ENCODE results near the gene LHX3. TPM values are rescaled to one million over a fixed set of nuclear protein-coding genes. Genes with fewer than 3 reads are reported as not detected.

Gene LHX3
- total RNA-seq, 2 experiments from 2014 or later = 0.11 to 0.16 TPM

DNA sequence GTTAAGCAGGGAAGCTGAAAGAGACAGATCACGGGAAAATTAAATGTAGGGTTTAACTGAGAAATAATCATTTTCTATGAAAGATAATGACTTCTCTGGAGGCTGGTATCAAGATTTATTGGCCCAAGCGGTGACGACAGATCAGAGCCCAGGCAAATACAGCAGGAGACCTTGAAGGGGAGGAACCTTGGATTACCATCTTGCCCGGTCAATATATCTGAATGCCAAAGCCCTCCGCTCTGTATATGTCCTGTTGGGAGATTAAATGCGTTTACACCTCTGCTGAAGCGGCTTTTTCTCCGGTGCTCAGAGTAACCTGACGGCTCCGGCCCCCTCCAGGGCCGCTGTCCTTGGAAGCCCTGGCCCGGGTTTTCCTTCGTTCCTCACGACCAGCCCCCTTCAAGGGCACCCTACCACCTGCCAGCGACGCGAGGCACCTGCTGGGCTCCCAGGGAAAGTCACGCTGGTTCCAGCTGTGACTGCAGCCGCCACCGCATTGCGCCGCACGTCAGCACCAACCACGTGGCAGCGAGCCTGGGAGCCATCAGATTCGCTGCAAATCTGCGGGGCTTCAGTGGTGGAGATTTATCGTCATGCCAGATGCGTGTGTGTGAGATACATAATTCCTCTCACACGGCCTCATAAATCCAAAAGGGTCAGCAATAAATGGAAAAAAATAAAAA lies 45.1 kb upstream of the LHX3 start:
- Histone ChIP-seq H3K9me3 (ENCODE audit: control insufficient read depth in 1 of 2, insufficient read depth in 1 of 2, low read length in 2 of 2) (no peaks in the 10 kb centered on the region), H3K36me3 (ENCODE audit: insufficient read depth, low read length) (no peaks in the 10 kb centered on the region), H3K4me1 (ENCODE audit: insufficient read depth, low read length) (peaks cover 6% of the 10 kb centered on the region), H3K27me3 (ENCODE audit: control insufficient read depth in 1 of 2, insufficient read depth in 2 of 2, low read length in 2 of 2) (peaks cover 0 to 4% of the 10 kb centered on the region in 2 experiments), H3K27ac (ENCODE audit: low read depth in 1 of 2, low read length in 2 of 2) (no peak overlapping the region), H3K4me3 (ENCODE audit: low read length) (no peak overlapping the region)
- ChIA-PET CTCF (interaction anchor here (1.4 kb wide), 1 partner anchor 18 kb away, joined by 4 read pairs; no protein-coding TSS in a partner anchor), POLR2A (interaction anchor here (1.2 kb wide), 1 partner anchor 17 kb away, joined by 4 read pairs; no protein-coding TSS in a partner anchor)
- Mint-ChIP-seq H3K36me3 (ENCODE audit: low read depth) (peaks cover under 1% of the 10 kb centered on the region), H3K4me3 (no peak overlapping the region), H3K9me3 (no peaks in the 10 kb centered on the region), H3K4me1 (ENCODE audit: low read depth) (peaks cover 6% of the 10 kb centered on the region), H3K27ac (no peak overlapping the region), H3K27me3 (no peaks in the 10 kb centered on the region)
- DNase-seq (no peak), ATAC-seq (ENCODE audit: poor library complexity) (no peak)
- intact Hi-C loops (cut with DNase I, micrococcal nuclease) = loop anchor here (5.0 to 10.0 kb wide), 4 partner anchors 232 to 343 kb away; partner anchors contain the start of genes UBAC1 (in 2 of the 2), CAMSAP1 (in 1 of the 2) and SEC16A (in 1 of the 2)
- TF ChIP-seq, protein P1, sequence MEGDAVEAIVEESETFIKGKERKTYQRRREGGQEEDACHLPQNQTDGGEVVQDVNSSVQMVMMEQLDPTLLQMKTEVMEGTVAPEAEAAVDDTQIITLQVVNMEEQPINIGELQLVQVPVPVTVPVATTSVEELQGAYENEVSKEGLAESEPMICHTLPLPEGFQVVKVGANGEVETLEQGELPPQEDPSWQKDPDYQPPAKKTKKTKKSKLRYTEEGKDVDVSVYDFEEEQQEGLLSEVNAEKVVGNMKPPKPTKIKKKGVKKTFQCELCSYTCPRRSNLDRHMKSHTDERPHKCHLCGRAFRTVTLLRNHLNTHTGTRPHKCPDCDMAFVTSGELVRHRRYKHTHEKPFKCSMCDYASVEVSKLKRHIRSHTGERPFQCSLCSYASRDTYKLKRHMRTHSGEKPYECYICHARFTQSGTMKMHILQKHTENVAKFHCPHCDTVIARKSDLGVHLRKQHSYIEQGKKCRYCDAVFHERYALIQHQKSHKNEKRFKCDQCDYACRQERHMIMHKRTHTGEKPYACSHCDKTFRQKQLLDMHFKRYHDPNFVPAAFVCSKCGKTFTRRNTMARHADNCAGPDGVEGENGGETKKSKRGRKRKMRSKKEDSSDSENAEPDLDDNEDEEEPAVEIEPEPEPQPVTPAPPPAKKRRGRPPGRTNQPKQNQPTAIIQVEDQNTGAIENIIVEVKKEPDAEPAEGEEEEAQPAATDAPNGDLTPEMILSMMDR (IDR thresholded peaks at IDR 0.05) = no peak

DNA sequence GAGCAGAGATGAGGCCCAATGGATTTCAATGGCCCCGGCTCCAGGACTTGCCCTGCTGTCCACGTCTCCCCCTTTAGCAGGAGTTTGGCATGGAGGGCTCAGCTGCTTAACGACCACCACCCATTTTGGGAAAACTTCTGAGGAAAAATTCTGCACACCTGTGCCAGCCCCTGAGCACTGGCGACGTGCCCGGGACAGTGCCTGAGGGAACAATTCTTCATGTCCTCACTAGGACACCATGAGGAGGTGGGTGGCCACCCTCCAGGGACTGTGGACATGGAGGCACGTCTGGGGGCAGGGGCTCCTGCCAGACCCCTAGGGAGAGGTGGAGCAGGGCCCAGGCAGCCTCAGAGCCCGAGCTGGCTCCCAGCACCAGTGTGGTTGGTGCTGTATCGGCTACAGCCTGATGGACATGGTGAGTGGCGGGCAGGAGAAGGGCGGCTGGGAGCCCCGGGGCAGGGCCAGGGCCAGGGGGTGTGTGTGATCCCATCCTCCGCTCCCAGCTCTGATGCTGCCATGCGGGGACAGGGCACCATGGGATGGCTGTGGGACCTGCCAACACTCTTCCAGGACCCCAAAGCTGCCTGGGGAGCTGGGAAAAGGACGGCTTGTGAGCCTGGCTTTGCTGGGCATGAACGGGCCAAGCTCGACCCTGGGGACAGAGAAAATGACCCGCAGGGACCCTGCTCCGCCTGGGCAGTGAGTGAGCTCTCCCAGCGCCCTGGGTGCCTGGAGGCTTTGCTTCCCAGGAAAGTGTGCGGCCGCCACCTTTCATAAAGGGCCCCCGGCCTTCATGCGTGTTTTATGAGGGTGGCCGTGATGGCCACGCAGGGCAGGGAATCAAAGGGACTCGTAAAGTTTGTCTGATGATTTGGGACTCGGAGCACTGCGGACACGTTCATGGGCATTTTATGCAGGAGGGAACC lies 44.3 kb upstream of the LHX3 start:
- intact Hi-C loops (cut with DNase I, micrococcal nuclease) = loop anchor here (5.0 to 10.0 kb wide), 4 partner anchors 233 to 342 kb away; partner anchors contain the start of genes UBAC1 (in 2 of the 2), CAMSAP1 (in 1 of the 2) and SEC16A (in 1 of the 2)
- Mint-ChIP-seq H3K27ac (no peak overlapping the region), H3K4me1 (ENCODE audit: low read depth) (peaks cover 14% of the 10 kb centered on the region), H3K36me3 (ENCODE audit: low read depth) (peaks cover 7% of the 10 kb centered on the region), H3K27me3 (no peaks in the 10 kb centered on the region), H3K4me3 (no peak overlapping the region), H3K9me3 (no peaks in the 10 kb centered on the region)
- CTCF ChIA-PET = no interaction called here
- Histone ChIP-seq H3K4me3 (ENCODE audit: low read length) (no peak overlapping the region), H3K9me3 (ENCODE audit: control insufficient read depth in 1 of 2, insufficient read depth in 1 of 2, low read length in 2 of 2) (no peaks in the 10 kb centered on the region), H3K4me1 (ENCODE audit: insufficient read depth, low read length) (peaks cover 14% of the 10 kb centered on the region), H3K27ac (ENCODE audit: low read depth in 1 of 2, low read length in 2 of 2) (no peak overlapping the region), H3K36me3 (ENCODE audit: insufficient read depth, low read length) (no peaks in the 10 kb centered on the region), H3K27me3 (ENCODE audit: control insufficient read depth in 1 of 2, insufficient read depth in 2 of 2, low read length in 2 of 2) (peaks cover 0 to 3% of the 10 kb centered on the region in 2 experiments)
- POLR2A ChIA-PET = interaction anchor here (1.2 kb wide), 1 partner anchor 18 kb away, joined by 4 read pairs; no protein-coding TSS in a partner anchor
- TF ChIP-seq, protein P1 (IDR thresholded peaks at IDR 0.05) = no peak
- no peak for ATAC-seq (ENCODE audit: poor library complexity)
- DNase-seq = no peak

DNA sequence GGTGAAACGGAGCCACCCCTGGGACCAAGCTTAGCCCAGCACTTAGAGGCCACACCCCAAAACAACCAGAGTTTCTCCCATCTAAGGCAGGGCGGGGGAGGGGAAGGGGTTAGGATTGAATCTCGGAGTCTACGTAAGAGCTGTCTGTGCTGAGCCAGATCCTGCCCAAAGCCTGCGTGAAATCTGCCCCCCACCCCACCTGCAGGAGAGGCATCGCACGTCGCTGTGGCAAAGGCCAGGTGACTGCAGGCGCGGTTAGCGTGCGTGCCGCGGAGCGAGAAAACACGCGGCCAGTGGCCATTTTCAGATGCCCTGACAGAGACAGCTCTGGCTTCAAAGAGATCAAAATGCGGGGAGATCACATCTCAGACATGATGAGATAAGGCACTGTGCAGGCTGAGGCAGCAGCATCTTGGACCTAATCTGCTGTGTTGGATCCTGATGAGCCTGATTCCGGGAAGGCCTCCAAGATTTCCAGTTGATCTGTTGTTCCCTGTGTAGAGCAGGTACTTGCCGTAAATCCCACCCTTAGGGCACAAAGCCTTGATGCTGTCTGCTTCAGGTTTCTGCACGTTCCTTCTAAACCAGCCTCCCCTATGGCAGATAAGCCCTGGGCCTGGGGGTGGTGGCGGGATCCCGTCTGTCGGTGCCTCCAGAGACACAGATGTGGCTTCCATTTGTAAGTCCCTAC lies 43.2 kb upstream of the LHX3 start:
- H3K4me1 Mint-ChIP-seq (ENCODE audit: low read depth) = peaks cover 26% of the 10 kb centered on the region
- ATAC-seq (ENCODE audit: poor library complexity) (no peak), DNase-seq (no peak)
- Histone ChIP-seq H3K4me3 (ENCODE audit: low read length) (no peak overlapping the region), H3K36me3 (ENCODE audit: insufficient read depth, low read length) (no peaks in the 10 kb centered on the region), H3K9me3 (ENCODE audit: control insufficient read depth in 1 of 2, insufficient read depth in 1 of 2, low read length in 2 of 2) (no peaks in the 10 kb centered on the region), H3K4me1 (ENCODE audit: insufficient read depth, low read length) (peaks cover 25% of the 10 kb centered on the region), H3K27ac (ENCODE audit: low read depth in 1 of 2, low read length in 2 of 2) (no peak overlapping the region), H3K27me3 (ENCODE audit: control insufficient read depth in 1 of 2, insufficient read depth in 2 of 2, low read length in 2 of 2) (no peaks in the 10 kb centered on the region)
- no peak overlapping the region for H3K4me3 Mint-ChIP-seq
- TF ChIP-seq, protein P1 (IDR thresholded peaks at IDR 0.05) = no peak
- CTCF ChIA-PET = interaction anchor here (1.8 kb wide), 1 partner anchor 19 kb away, joined by 4 read pairs; no protein-coding TSS in a partner anchor
- H3K9me3 Mint-ChIP-seq = no peaks in the 10 kb centered on the region
- no peaks in the 10 kb centered on the region for H3K27me3 Mint-ChIP-seq
- POLR2A ChIA-PET = interaction anchor here (2.5 kb wide), 1 partner anchor 19 kb away, joined by 7 read pairs; no protein-coding TSS in a partner anchor
- H3K36me3 Mint-ChIP-seq (ENCODE audit: low read depth) = peaks cover 7% of the 10 kb centered on the region
- no peak overlapping the region for H3K27ac Mint-ChIP-seq
- intact Hi-C loops (cut with DNase I, micrococcal nuclease) = loop anchor here (2.0 to 10.0 kb wide), 5 partner anchors 115 to 341 kb away; partner anchors contain the start of genes UBAC1 (in 2 of the 2), CAMSAP1 (in 1 of the 2), DNLZ (in 1 of the 2) and SEC16A (in 1 of the 2)
